SH-SY5Y (cell line): Measurements from ENCODE around the gene LLGL2.

Experiments
- GATA2 ChIP-seq: IDR thresholded peaks from 2 replicates; pipeline ENCODE4 v1.6.1; 2011; ENCODE audit warnings: mild to moderate bottlenecking, low read depth, low read length
- GATA3 ChIP-seq: IDR thresholded peaks from 2 replicates; pipeline ENCODE4 v1.6.1; 2011; ENCODE audit warnings: low read depth, mild to moderate bottlenecking, low read length, moderate library complexity

Gene LLGL2

GRCh38 chr17:75500419-75501216 lies 24.9 kb upstream of the LLGL2 start:
- TF ChIP-seq GATA2 (no peak), GATA3 (no peak)

GRCh38 chr17:75501378-75502071 lies 24.0 kb upstream of the LLGL2 start:
- TF ChIP-seq GATA3, result no peak
- TF ChIP-seq GATA2, result no peak

GRCh38 chr17:75502072-75502720 lies 23.3 kb upstream of the LLGL2 start:
- no peak for TF ChIP-seq GATA3
- TF ChIP-seq GATA2, result no peak

- TF ChIP-seq GATA2 (no peak), GATA3 (no peak)
Observed at GRCh38 chr17:75502721-75503329, 22.7 kb upstream of the LLGL2 start.

- TF ChIP-seq GATA3, result no peak
- TF ChIP-seq GATA2, result no peak
Observed at GRCh38 chr17:75503337-75503950, 22.1 kb upstream of the LLGL2 start.

GRCh38 chr17:75503976-75504346 lies 21.5 kb upstream of the LLGL2 start:
- TF ChIP-seq GATA3, result no peak
- no peak for TF ChIP-seq GATA2

GRCh38 chr17:75504347-75505151 lies 20.9 kb upstream of the LLGL2 start:
- TF ChIP-seq GATA3 (no peak), GATA2 (no peak)

- TF ChIP-seq GATA2 (no peak), GATA3 (no peak)
Observed at GRCh38 chr17:75505152-75505409, 20.4 kb upstream of the LLGL2 start.

GRCh38 chr17:75505640-75506039 lies 19.9 kb upstream of the LLGL2 start:
- no peak for TF ChIP-seq GATA2
- TF ChIP-seq GATA3, result no peak

- TF ChIP-seq GATA3 (no peak), GATA2 (no peak)
Observed at GRCh38 chr17:75506134-75506533, 19.4 kb upstream of the LLGL2 start.

GRCh38 chr17:75506888-75507287 lies 18.6 kb upstream of the LLGL2 start:
- TF ChIP-seq GATA3 (no peak), GATA2 (no peak)

- TF ChIP-seq GATA3, result no peak
- no peak for TF ChIP-seq GATA2
Observed at GRCh38 chr17:75507733-75508719, 17.5 kb upstream of the LLGL2 start.

GRCh38 chr17:75508931-75509361 lies 16.6 kb upstream of the LLGL2 start:
- TF ChIP-seq GATA2, result no peak
- no peak for TF ChIP-seq GATA3
